Naive thymus-derived CD4-positive, alpha-beta T cell (primary cell): Measurements from ENCODE around the gene FBXO8. TPM values are rescaled to one million over a fixed set of nuclear protein-coding genes. Genes with fewer than 3 reads are reported as not detected.
"Not testable (repeated sequence)": the region's sequence is repeated elsewhere in the genome, so short reads cannot be mapped to it uniquely, and the experiment has no call there.

ENCODE experiments used
- ATAC-seq: fragments of 150-1000 bp; cut with Tn5 transposase; 2 replicates; pipeline ENCODE4 v1.10.0; 2021; ENCODE audit warnings: mild to moderate bottlenecking, moderate library complexity
- CTCF ChIA-PET: fragments of 350-600 bp; sonication (Branson Sonifier 250); formaldehyde crosslinking; loops from one replicate; lab custom pipeline; 2021; ENCODE audit warnings: antibody characterized with exemption; lab: Charles Lee
- POLR2A ChIA-PET: fragments of 350-600 bp; sonication (Branson Sonifier 250); formaldehyde crosslinking; loops from one replicate; lab custom pipeline; 2021; ENCODE audit warnings: antibody characterized with exemption, inconsistent platforms; lab: Charles Lee
- DNase-seq, 9 donors: peaks; one replicate each; pipeline versions ENCODE4 v3.0.0 to v3.0.0-alpha.2; 2020 to 2022; ENCODE audit warnings: mixed read lengths in 1 of 9
- H3K27ac ChIP-seq: one replicate; pipeline ENCODE4 v1.7.0; 2013; ENCODE audit warnings: mild to moderate bottlenecking, low read depth, low read length, moderate library complexity
- H3K27me3 ChIP-seq, 2 donors: one replicate each; pipeline ENCODE4 v1.7.0; 2013; ENCODE audit warnings: low read length in 2 of 2, mild to moderate bottlenecking in 2 of 2, moderate library complexity in 2 of 2; ENCODE audit not compliant: control insufficient read depth in 2 of 2, insufficient read depth in 2 of 2
- H3K36me3 ChIP-seq, 3 experiments: 1 replicate in 2 of 3; 2 replicates in 1 of 3; pipeline ENCODE4 v1.7.0; 2013; ENCODE audit warnings: low read length in 3 of 3, mild to moderate bottlenecking in 3 of 3, moderate library complexity in 1 of 3; ENCODE audit not compliant: insufficient read depth in 3 of 3, control insufficient read depth in 2 of 3
- H3K4me1 ChIP-seq, 2 donors: one replicate each; pipeline ENCODE4 v1.7.0; 2013; ENCODE audit warnings: low read length in 2 of 2, mild to moderate bottlenecking in 2 of 2, moderate library complexity in 1 of 2; ENCODE audit not compliant: control insufficient read depth in 2 of 2, insufficient read depth in 2 of 2
- H3K4me3 ChIP-seq: 2 replicates; pipeline ENCODE4 v1.7.0; 2013; ENCODE audit warnings: mild to moderate bottlenecking, low read length
- H3K9me3 ChIP-seq, 3 experiments: 1 replicate in 2 of 3; 2 replicates in 1 of 3; pipeline ENCODE4 v1.7.0; 2013; ENCODE audit warnings: low read length in 3 of 3; ENCODE audit not compliant: control insufficient read depth in 2 of 3
- H3K27ac Mint-ChIP-seq, 9 donors: one replicate each; pipeline ENCODE4 v1.8.0; 2020 to 2022; ENCODE audit warnings: mixed read lengths in 9 of 9, mild to moderate bottlenecking in 8 of 9, moderate library complexity in 5 of 9, inconsistent platforms in 2 of 9
- H3K27me3 Mint-ChIP-seq, 5 donors: one replicate each; pipeline ENCODE4 v1.8.0; 2021 to 2022; ENCODE audit warnings: mixed read lengths in 5 of 5, mild to moderate bottlenecking in 1 of 5
- H3K36me3 Mint-ChIP-seq, 5 donors: one replicate each; pipeline ENCODE4 v1.8.0; 2020 to 2022; ENCODE audit warnings: mixed read lengths in 5 of 5, mild to moderate bottlenecking in 3 of 5, inconsistent platforms in 1 of 5
- H3K4me1 Mint-ChIP-seq, 7 donors: one replicate each; pipeline ENCODE4 v1.8.0; 2020 to 2022; ENCODE audit warnings: mixed read lengths in 7 of 7, mild to moderate bottlenecking in 3 of 7, inconsistent platforms in 1 of 7
- H3K4me3 Mint-ChIP-seq, 10 donors: one replicate each; pipeline ENCODE4 v1.8.0; 2020 to 2022; ENCODE audit warnings: mild to moderate bottlenecking in 10 of 10, mixed read lengths in 10 of 10, moderate library complexity in 6 of 10, inconsistent platforms in 2 of 10
- H3K9me3 Mint-ChIP-seq, 11 donors: one replicate each; pipeline ENCODE4 v1.8.0; 2020 to 2022; ENCODE audit warnings: mixed read lengths in 11 of 11, mild to moderate bottlenecking in 4 of 11, inconsistent platforms in 1 of 11, moderate library complexity in 1 of 11
- intact Hi-C, 2 donors: fragments of 100-400 bp; cut with micrococcal nuclease; formaldehyde crosslinking; loops; one replicate each; pipeline ENCODE4 v1.15.1; 2023
- polyA plus RNA-seq, 2 donors: library from polyadenylated mRNA; unstranded; fragments of 300-500 nt; fragmentation: Illumina TruSeq; gene quantifications; one replicate each; pipeline ENCODE4 v1.2.3, GENCODE V29; 2021
- total RNA-seq, 6 experiments: library from RNA in 5 of 6; stranded (reverse) in 5 of 6; gene quantifications; 1 replicate in 5 of 6; 2 replicates in 1 of 6; pipeline ENCODE4 v1.2.3 and lab custom pipeline; 2021 to 2026

FBXO8 gene
- total and polyA plus RNA-seq, 7 experiments from 2014 or later, result 10.4 to 25.7 (median 17.3) TPM

DNA sequence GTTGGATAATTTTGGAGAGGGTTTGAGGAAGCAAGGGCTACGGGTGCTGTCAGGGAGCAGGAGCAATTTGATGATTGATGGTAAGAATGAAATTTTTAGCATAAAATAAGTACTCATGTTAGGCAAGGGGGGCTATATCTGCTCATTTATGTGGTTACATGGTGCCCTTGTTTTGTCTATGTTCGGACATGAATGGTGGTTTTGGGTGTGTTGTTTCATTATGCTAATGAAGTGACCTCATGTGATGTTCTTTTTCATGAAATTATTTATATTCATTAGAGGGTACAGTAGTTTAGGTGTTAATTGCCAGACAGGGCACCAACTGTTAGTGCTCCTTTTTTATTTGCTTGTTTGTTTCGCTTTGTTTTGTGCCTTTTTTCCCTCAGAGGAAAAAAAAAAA, 29.5 kb upstream of the FBXO8 start:
- Histone ChIP-seq H3K27ac (no peak overlapping the region), H3K27me3 (no peaks in the 10 kb centered on the region), H3K4me1 (no peaks in the 10 kb centered on the region), H3K4me3 (no peak overlapping the region), H3K36me3 (peaks cover 5 to 15% (median 10%) of the 10 kb centered on the region in 3 experiments), H3K9me3 (no peaks in the 10 kb centered on the region)
- peaks cover 6 to 29% (median 19%) of the 10 kb centered on the region in 5 donors for H3K36me3 Mint-ChIP-seq
- ChIA-PET CTCF (no interaction called here), POLR2A (no interaction called here)
- peaks cover 0 to 8% (median 4%) of the 10 kb centered on the region in 7 donors for H3K4me1 Mint-ChIP-seq
- intact Hi-C loops, result loop anchor here in 1 of 2 donors (10.0 kb wide), 1 partner anchor 808 kb away; no protein-coding TSS in a partner anchor
- H3K27ac Mint-ChIP-seq, result peak overlapping the region in 3 of 9 donors; percentile 10 to 34 (median 32)
- no peaks in the 10 kb centered on the region for H3K27me3 Mint-ChIP-seq
- ATAC-seq, result no peak
- H3K9me3 Mint-ChIP-seq, result no peaks in the 10 kb centered on the region
- DNase-seq, result no peak
- no peak overlapping the region for H3K4me3 Mint-ChIP-seq

DNA sequence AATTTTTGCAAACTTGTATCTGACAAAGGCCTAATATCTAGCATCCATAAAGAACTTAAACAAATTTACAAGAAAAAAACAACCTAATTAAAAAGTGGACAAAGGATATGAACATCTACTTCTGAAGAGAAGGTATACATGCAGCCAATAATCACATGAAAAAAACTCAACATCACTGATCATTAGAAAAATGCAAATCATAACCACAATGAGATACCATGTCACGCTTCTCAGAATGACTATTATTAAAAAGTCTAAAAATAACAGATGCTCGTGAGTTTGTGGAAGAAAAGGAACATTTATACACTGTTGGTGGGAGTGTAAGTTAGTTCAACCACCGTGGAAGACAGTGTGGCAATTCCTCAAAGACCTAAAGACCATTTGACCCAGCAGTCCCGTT, 24.2 kb upstream of the FBXO8 start:
- Histone ChIP-seq H3K4me3 (no peak overlapping the region), H3K4me1 (no peaks in the 10 kb centered on the region), H3K36me3 (peaks cover 0 to 10% (median 9%) of the 10 kb centered on the region in 3 experiments), H3K27ac (no peak overlapping the region), H3K27me3 (no peaks in the 10 kb centered on the region), H3K9me3 (no peaks in the 10 kb centered on the region)
- intact Hi-C loops, result no loop called here
- ATAC-seq (no peak), DNase-seq (no peak)
- POLR2A ChIA-PET, result no interaction called here
- no peaks in the 10 kb centered on the region for H3K27me3 Mint-ChIP-seq
- H3K4me3 Mint-ChIP-seq, result no peak overlapping the region
- H3K4me1 Mint-ChIP-seq, result peaks cover 0 to 5% (median under 1%) of the 10 kb centered on the region in 7 donors
- no peaks in the 10 kb centered on the region for H3K9me3 Mint-ChIP-seq
- peaks cover 11 to 36% (median 26%) of the 10 kb centered on the region in 5 donors for H3K36me3 Mint-ChIP-seq
- no peak overlapping the region for H3K27ac Mint-ChIP-seq
- CTCF ChIA-PET, result no interaction called here

DNA sequence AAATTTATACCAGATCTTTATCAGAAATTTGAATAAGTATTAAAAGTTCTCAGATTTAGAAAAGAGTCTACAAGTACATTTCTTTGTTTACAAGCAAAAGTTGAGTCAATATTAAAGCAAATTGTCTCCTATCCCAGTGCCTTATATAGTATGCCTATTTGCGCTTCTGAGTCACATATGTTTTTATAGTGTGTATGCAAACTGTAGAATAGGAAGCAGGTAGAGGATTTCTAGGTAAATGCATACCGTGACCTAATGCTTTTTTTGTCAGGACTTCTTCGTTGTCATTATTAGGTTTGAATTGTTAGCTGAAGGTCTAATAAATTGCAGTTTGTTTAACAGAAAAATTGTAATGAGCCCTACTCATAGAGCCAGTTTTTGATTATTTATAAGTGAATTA, 22.5 kb upstream of the FBXO8 start:
- no peak for DNase-seq
- H3K27me3 ChIP-seq, result no peaks in the 10 kb centered on the region
- H3K4me1 Mint-ChIP-seq, result peaks cover 0 to 3% (median 2%) of the 10 kb centered on the region in 7 donors
- H3K36me3 Mint-ChIP-seq, result peaks cover 8 to 40% (median 27%) of the 10 kb centered on the region in 5 donors
- no peaks in the 10 kb centered on the region for H3K9me3 Mint-ChIP-seq
- ChIA-PET POLR2A (no interaction called here), CTCF (no interaction called here)
- intact Hi-C loops, result no loop called here
- no peaks in the 10 kb centered on the region for H3K4me1 ChIP-seq
- no peaks in the 10 kb centered on the region for H3K27me3 Mint-ChIP-seq
- H3K27ac ChIP-seq, result no peak overlapping the region
- H3K4me3 ChIP-seq, result no peak overlapping the region
- H3K27ac Mint-ChIP-seq, result no peak overlapping the region
- H3K36me3 ChIP-seq, result peaks cover 0 to 14% (median 9%) of the 10 kb centered on the region in 3 experiments
- H3K4me3 Mint-ChIP-seq, result no peak overlapping the region
- H3K9me3 ChIP-seq, result no peaks in the 10 kb centered on the region
- ATAC-seq, result no peak

DNA sequence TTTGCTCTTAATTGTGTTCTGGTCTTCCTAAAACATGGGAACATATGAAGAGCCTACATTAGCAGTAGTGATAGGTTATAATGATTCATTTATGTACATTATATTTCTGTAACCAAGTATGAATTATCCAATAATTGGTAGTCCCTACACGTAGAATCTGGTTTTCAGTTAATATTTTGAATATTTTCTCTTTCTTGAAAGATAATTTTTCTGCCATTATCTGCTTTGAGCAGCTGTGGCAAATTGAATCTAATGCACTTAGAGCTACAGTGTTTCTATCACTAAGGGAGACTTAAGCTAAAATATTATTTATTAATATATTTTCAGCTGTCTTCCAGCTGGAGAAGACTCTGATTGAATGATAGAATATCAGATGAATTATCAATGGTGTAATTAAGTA, 21.2 kb upstream of the FBXO8 start:
- ATAC-seq, result no peak

DNA sequence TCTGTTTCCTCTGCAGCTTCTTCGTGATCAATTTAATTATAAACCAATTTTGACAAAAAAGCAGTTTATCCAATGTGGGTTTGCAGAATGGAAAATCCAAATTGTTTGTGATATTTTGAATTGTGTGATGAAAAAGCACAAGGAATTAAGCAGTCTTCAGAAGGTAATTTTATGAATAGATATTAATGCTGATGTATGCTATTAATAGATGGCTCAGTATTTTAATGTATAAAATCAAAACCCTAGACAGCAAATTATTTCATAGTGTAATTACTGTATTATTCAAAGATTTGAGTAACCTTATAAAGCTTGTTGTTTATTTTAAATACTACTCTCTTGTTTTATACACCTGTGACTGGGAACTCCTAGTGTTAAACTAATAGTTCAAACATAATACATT, 20.2 kb upstream of the FBXO8 start:
- intact Hi-C loops, result loop anchor here in 1 of 2 donors (2.0 kb wide), 1 partner anchor 15 kb away; no protein-coding TSS in a partner anchor
- ATAC-seq (no peak), DNase-seq (no peak)
- Mint-ChIP-seq H3K9me3 (no peaks in the 10 kb centered on the region), H3K27ac (no peak overlapping the region), H3K4me3 (no peak overlapping the region), H3K27me3 (no peaks in the 10 kb centered on the region), H3K36me3 (peaks cover 15 to 53% (median 37%) of the 10 kb centered on the region in 5 donors), H3K4me1 (peaks cover 0 to 15% (median 8%) of the 10 kb centered on the region in 7 donors)
- Histone ChIP-seq H3K9me3 (no peaks in the 10 kb centered on the region), H3K4me1 (no peaks in the 10 kb centered on the region), H3K27me3 (no peaks in the 10 kb centered on the region), H3K4me3 (no peak overlapping the region), H3K27ac (no peak overlapping the region), H3K36me3 (peaks cover 0 to 28% (median 4%) of the 10 kb centered on the region in 3 experiments)
- ChIA-PET POLR2A (interaction anchor here (0.6 kb wide), 1 partner anchor 1119 kb away, joined by 4 read pairs; no protein-coding TSS in a partner anchor), CTCF (no interaction called here)

More for the DNA sequence above, 21.2 kb upstream of the FBXO8 start:
- no peak overlapping the region for H3K27ac Mint-ChIP-seq
- intact Hi-C loops, result no loop called here
- no peak for DNase-seq
- CTCF ChIA-PET, result no interaction called here
- H3K4me3 ChIP-seq, result no peak overlapping the region
- H3K4me3 Mint-ChIP-seq, result no peak overlapping the region
- H3K27me3 Mint-ChIP-seq, result no peaks in the 10 kb centered on the region
- no peaks in the 10 kb centered on the region for H3K9me3 ChIP-seq
- H3K36me3 Mint-ChIP-seq, result peaks cover 13 to 51% (median 37%) of the 10 kb centered on the region in 5 donors
- H3K36me3 ChIP-seq, result peaks cover 0 to 22% (median 9%) of the 10 kb centered on the region in 3 experiments
- POLR2A ChIA-PET, result interaction anchor here (0.6 kb wide), 1 partner anchor 45 kb away, joined by 3 read pairs; no protein-coding TSS in a partner anchor
- H3K27me3 ChIP-seq, result no peaks in the 10 kb centered on the region
- peaks cover 0 to 13% (median 8%) of the 10 kb centered on the region in 7 donors for H3K4me1 Mint-ChIP-seq
- no peak overlapping the region for H3K27ac ChIP-seq
- H3K9me3 Mint-ChIP-seq, result no peaks in the 10 kb centered on the region
- H3K4me1 ChIP-seq, result no peaks in the 10 kb centered on the region

DNA sequence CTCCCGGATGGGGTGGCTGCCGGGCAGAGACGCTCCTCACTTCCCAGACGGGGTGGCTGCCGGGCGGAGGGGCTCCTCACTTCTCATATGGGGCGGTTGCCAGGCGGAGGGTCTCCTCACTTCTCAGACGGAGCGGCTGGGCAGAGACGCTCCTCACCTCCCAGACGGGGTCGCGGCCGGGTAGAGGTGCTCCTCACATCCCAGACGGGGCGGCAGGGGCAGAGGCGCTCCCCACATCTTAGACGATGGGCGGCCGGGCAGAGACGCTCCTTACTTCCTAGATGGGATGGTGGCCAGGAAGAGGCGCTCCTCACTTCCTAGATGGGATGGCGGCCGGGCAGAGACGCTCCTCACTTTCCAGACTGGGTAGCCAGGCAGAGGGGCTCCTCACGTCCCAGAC, 11.7 kb upstream of the FBXO8 start:
- Mint-ChIP-seq H3K9me3 (peaks cover 3 to 44% (median 17%) of the 10 kb centered on the region in 11 donors), H3K36me3 (peaks cover 16 to 62% (median 57%) of the 10 kb centered on the region in 5 donors), H3K4me1 (peaks cover 6 to 34% (median 18%) of the 10 kb centered on the region in 7 donors)
- H3K9me3 ChIP-seq, H3K27me3 Mint-ChIP-seq, ATAC-seq, H3K27me3 ChIP-seq, intact Hi-C loops, DNase-seq, H3K27ac ChIP-seq, CTCF ChIA-PET, H3K27ac Mint-ChIP-seq, POLR2A ChIA-PET, H3K4me3 ChIP-seq, H3K4me1 ChIP-seq, H3K4me3 Mint-ChIP-seq: not testable (repeated sequence)
- peaks cover 0 to 17% (median 0%) of the 10 kb centered on the region in 3 experiments for H3K36me3 ChIP-seq

DNA sequence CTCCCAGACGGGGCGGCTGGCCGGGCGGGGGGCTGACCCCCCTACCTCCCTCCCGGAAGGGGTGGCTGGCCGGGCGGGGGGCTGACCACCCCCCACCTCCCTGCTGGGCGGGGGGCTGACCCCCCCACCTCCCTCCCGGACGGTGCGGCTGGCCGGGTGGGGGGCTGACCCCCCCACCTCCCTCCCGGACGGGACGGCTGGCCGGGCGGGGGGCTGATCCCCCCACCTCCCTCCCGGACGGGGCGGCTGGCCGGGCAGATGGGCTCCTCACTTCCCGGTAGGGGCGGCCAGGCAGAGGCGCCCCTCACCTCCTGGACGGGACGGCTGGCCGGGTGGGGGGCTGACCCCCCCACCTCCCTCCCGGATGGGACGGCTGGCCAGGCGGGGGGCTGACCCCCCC, 11.2 kb upstream of the FBXO8 start:
- ATAC-seq, H3K4me3 ChIP-seq, H3K9me3 ChIP-seq, H3K27me3 Mint-ChIP-seq, H3K27ac Mint-ChIP-seq, intact Hi-C loops, H3K4me3 Mint-ChIP-seq, H3K4me1 ChIP-seq, CTCF ChIA-PET, H3K27me3 ChIP-seq, POLR2A ChIA-PET, H3K27ac ChIP-seq, DNase-seq: not testable (repeated sequence)
- H3K36me3 ChIP-seq, result peaks cover 0 to 12% (median 0%) of the 10 kb centered on the region in 3 experiments
- Mint-ChIP-seq H3K4me1 (peaks cover under 1 to 35% (median 14%) of the 10 kb centered on the region in 7 donors), H3K36me3 (peaks cover 12 to 57% (median 53%) of the 10 kb centered on the region in 5 donors), H3K9me3 (peaks cover 3 to 44% (median 17%) of the 10 kb centered on the region in 11 donors)
